WTC11 (cell line): Measurements from ENCODE around the gene PTX4. TPM values are rescaled to one million over a fixed set of nuclear protein-coding genes. Genes with fewer than 3 reads are reported as not detected.

ENCODE experiments used
- ATAC-seq: fragments of 200-7000 bp; cut with Tn5 transposase; 2 replicates; pipeline ENCODE4 v1.10.0; 2021; ENCODE audit warnings: mild to moderate bottlenecking, moderate library complexity
- CTCF ChIA-PET: fragments of 300-600 bp; sonication (Branson Sonifier 250); formaldehyde crosslinking; loops from one replicate; lab custom pipeline; 2021; ENCODE audit warnings: antibody characterized with exemption; lab: Charles Lee
- POLR2A ChIA-PET: fragments of 350-600 bp; sonication (Branson Sonifier 250); formaldehyde crosslinking; loops from one replicate; lab custom pipeline; 2021; ENCODE audit warnings: antibody characterized with exemption; lab: Charles Lee
- DNase-seq: peaks from one replicate; pipeline ENCODE4 v3.0.0; 2021; ENCODE audit warnings: low spot score
- H3K27ac Mint-ChIP-seq: 2 replicates; pipeline ENCODE4 v1.8.0; 2021; ENCODE audit warnings: mixed read lengths
- H3K27me3 Mint-ChIP-seq: 2 replicates; pipeline ENCODE4 v1.8.0; 2021; ENCODE audit warnings: low read depth, mild to moderate bottlenecking, moderate library complexity, mixed read lengths
- H3K36me3 Mint-ChIP-seq: 2 replicates; pipeline ENCODE4 v1.8.0; 2021; ENCODE audit warnings: mixed read lengths
- H3K4me1 Mint-ChIP-seq: 2 replicates; pipeline ENCODE4 v1.8.0; 2022; ENCODE audit warnings: mixed read lengths
- H3K4me3 Mint-ChIP-seq: 2 replicates; pipeline ENCODE4 v1.8.0; 2021; ENCODE audit warnings: mild to moderate bottlenecking, moderate library complexity, mixed read lengths
- H3K9me3 Mint-ChIP-seq: 2 replicates; pipeline ENCODE4 v1.8.0; 2021; ENCODE audit warnings: mixed read lengths
- EMX1 ChIP-seq: fragments of 250-450 bp; sonication (Bioruptor Pico); IDR thresholded peaks from 2 replicates; pipeline ENCODE4 v1.8.0; 2021; ENCODE audit warnings: mild to moderate bottlenecking
- FOXJ3 ChIP-seq: sonication (generic); formaldehyde crosslinking; IDR thresholded peaks from 2 replicates; pipeline ENCODE4 v1.9.0; 2021; ENCODE audit warnings: missing genetic modification reagents, mild to moderate bottlenecking, borderline replicate concordance
- IRF2 ChIP-seq: sonication (generic); formaldehyde crosslinking; IDR thresholded peaks from 2 replicates; pipeline ENCODE4 v1.8.0; 2022; ENCODE audit warnings: low read depth, missing genetic modification reagents, borderline replicate concordance
- MXD4 ChIP-seq: fragments of 250-450 bp; sonication (Bioruptor Pico); IDR thresholded peaks from 2 replicates; pipeline ENCODE4 v1.8.0; 2021; ENCODE audit warnings: mild to moderate bottlenecking, moderate library complexity, borderline replicate concordance
- MYBL2 ChIP-seq: sonication (generic); formaldehyde crosslinking; IDR thresholded peaks from 2 replicates; pipeline ENCODE4 v1.8.1; 2023; ENCODE audit warnings: mild to moderate bottlenecking, moderate library complexity, missing genetic modification reagents
- NFATC4 ChIP-seq: fragments of 250-450 bp; sonication (Bioruptor Pico); IDR thresholded peaks from 2 replicates; pipeline ENCODE4 v1.9.0; 2021; ENCODE audit warnings: mild to moderate bottlenecking
- NFE2L1 ChIP-seq: sonication (generic); formaldehyde crosslinking; IDR thresholded peaks from 2 replicates; pipeline ENCODE4 v1.8.1; 2023; ENCODE audit warnings: missing genetic modification reagents
- NFYB ChIP-seq: sonication (generic); formaldehyde crosslinking; conservative IDR thresholded peaks from 2 replicates; pipeline ENCODE4 v1.8.0; 2022; ENCODE audit warnings: low read depth, missing genetic modification reagents
- SOX15 ChIP-seq: fragments of 250-450 bp; sonication (Bioruptor Pico); IDR thresholded peaks from 2 replicates; pipeline ENCODE4 v1.9.0; 2021; ENCODE audit warnings: mild to moderate bottlenecking
- TP53 ChIP-seq: sonication (generic); formaldehyde crosslinking; IDR thresholded peaks from 2 replicates; pipeline ENCODE4 v1.8.1; 2023; ENCODE audit warnings: mild to moderate bottlenecking, missing genetic modification reagents
- ZNF232 ChIP-seq: sonication (generic); formaldehyde crosslinking; IDR thresholded peaks from 2 replicates; pipeline ENCODE4 v1.8.0; 2022; ENCODE audit warnings: mild to moderate bottlenecking, missing genetic modification reagents
- total RNA-seq: library from RNA; stranded (reverse); gene quantifications from 3 replicates; pipeline ENCODE4 v1.2.3, GENCODE V29; 2021
- TF ChIP-seq, protein P1 (sequence below): sonication (generic); formaldehyde crosslinking; IDR thresholded peaks from 2 replicates; pipeline ENCODE4 v1.8.1; 2023; ENCODE audit warnings: mild to moderate bottlenecking, moderate library complexity, missing genetic modification reagents
- TF ChIP-seq, protein P2 (sequence below): fragments of 250-450 bp; sonication (Bioruptor Pico); IDR thresholded peaks from 2 replicates; pipeline ENCODE4 v1.9.0; 2021; ENCODE audit warnings: mild to moderate bottlenecking
- TF ChIP-seq, protein P3 (sequence below): sonication (generic); formaldehyde crosslinking; IDR thresholded peaks from 2 replicates; pipeline ENCODE4 v1.8.1; 2023; ENCODE audit warnings: mild to moderate bottlenecking, missing genetic modification reagents, borderline replicate concordance
- TF ChIP-seq, protein P4 (sequence below): sonication (generic); formaldehyde crosslinking; IDR thresholded peaks from 2 replicates; pipeline ENCODE4 v1.8.0; 2023; ENCODE audit warnings: mild to moderate bottlenecking, missing genetic modification reagents

The PTX4 gene
- total RNA-seq, 1 experiment from 2014 or later: 0.26 TPM

DNA sequence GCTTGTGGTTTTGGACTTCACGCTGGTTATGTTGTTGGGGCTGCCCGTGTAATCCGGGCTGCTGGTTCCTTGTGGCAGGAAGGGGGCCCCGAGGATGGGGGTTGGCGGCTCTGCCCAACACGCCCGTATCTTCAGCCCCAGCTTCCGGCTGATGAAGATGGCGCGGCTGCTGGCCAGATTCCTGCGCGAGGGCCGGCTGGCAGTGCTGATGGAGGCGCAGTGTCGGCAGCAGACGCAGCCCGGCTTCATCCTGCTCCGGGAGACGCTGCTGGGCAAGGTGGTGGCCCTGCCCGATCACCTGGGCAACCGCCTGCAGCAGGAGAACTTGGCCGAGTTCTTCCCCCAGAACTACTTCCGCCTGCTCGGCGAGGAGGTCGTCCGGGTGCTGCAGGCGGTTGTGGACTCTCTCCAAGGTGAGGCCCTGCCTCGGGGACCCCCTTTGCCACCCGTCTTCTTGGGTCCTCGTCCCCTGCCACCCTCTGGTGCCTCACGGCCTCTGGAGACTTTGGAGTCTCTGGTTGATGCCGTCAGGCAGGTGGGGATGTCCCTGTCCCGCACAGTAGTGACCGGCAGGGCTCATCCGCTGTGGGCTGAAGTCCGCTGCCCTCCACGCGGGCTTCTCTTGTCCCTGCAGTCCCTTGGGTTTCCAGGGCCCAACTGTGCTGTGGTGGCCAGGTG, 6.6 kb upstream of the PTX4 start (continued):
- no peak for TF ChIP-seq TP53 (CRISPR knock-in tag)
- TF ChIP-seq, all 79 proteins: peak for 0

DNA sequence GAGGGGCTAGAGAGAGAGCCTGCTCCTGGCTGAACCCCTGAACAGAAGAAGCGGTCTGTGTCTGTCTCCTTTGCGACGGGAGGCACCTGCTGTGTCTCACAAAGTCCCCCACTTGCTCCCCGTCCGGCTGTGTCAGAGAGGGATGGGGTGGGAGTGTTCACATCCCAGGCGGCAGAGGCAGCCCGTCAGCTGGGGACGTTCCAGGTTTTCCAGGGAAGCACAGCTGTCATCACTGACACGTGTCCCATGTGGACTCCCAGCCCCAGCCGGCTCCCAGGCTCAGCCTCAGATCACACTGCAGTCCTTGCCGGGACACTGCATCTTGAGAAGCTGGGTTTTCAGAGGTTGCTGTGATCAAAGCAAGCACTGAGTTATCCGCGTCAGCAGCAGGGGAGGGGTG, 6.0 kb upstream of the PTX4 start:
- ATAC-seq: no peak

DNA sequence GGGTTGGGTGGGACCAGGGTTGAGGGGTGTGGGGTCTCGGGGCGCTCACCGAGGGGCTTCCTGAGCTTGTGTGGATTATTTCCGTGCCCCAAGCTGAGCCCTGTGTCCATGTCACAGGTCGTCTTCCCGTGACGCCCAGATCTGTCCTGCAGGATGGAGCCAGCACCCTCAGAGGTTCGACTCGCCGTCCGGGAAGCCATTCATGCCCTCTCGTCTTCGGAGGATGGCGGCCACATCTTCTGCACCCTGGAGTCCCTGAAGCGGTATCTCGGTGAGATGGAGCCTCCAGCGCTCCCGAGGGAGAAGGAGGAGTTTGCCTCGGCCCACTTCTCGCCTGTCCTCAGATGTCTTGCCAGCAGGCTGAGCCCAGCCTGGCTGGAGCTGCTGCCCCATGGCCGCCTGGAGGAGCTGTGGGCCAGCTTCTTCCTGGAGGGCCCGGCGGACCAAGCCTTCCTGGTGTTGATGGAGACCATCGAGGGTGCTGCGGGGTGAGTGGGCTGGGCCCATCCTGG, 5.4 kb upstream of the PTX4 start:
- Mint-ChIP-seq H3K4me1 (peaks cover 10% of the 10 kb centered on the region; the same call in 1 of the 2 replicates), H3K4me3 (peak overlapping the region; percentile 92), H3K27ac (no peak overlapping the region)
- POLR2A ChIA-PET: interaction anchor here (0.7 to 1.0 kb wide), 2 partner anchors 18 to 131 kb away, joined by 3 to 4 read pairs; no protein-coding TSS in a partner anchor
- no peak for TF ChIP-seq NFE2L1 (CRISPR knock-in tag)
- TF ChIP-seq, protein P1, sequence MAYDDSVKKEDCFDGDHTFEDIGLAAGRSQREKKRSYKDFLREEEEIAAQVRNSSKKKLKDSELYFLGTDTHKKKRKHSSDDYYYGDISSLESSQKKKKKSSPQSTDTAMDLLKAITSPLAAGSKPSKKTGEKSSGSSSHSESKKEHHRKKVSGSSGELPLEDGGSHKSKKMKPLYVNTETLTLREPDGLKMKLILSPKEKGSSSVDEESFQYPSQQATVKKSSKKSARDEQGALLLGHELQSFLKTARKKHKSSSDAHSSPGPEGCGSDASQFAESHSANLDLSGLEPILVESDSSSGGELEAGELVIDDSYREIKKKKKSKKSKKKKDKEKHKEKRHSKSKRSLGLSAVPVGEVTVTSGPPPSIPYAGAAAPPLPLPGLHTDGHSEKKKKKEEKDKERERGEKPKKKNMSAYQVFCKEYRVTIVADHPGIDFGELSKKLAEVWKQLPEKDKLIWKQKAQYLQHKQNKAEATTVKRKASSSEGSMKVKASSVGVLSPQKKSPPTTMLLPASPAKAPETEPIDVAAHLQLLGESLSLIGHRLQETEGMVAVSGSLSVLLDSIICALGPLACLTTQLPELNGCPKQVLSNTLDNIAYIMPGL (CRISPR knock-in tag): no peak
- TF ChIP-seq NFYB (CRISPR knock-in tag): no peak
- no peak for TF ChIP-seq FOXJ3
- TF ChIP-seq, protein P2, sequence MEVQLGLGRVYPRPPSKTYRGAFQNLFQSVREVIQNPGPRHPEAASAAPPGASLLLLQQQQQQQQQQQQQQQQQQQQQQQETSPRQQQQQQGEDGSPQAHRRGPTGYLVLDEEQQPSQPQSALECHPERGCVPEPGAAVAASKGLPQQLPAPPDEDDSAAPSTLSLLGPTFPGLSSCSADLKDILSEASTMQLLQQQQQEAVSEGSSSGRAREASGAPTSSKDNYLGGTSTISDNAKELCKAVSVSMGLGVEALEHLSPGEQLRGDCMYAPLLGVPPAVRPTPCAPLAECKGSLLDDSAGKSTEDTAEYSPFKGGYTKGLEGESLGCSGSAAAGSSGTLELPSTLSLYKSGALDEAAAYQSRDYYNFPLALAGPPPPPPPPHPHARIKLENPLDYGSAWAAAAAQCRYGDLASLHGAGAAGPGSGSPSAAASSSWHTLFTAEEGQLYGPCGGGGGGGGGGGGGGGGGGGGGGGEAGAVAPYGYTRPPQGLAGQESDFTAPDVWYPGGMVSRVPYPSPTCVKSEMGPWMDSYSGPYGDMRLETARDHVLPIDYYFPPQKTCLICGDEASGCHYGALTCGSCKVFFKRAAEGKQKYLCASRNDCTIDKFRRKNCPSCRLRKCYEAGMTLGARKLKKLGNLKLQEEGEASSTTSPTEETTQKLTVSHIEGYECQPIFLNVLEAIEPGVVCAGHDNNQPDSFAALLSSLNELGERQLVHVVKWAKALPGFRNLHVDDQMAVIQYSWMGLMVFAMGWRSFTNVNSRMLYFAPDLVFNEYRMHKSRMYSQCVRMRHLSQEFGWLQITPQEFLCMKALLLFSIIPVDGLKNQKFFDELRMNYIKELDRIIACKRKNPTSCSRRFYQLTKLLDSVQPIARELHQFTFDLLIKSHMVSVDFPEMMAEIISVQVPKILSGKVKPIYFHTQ (CRISPR knock-in tag): no peak
- no peak for TF ChIP-seq NFATC4 (CRISPR knock-in tag)
- TF ChIP-seq, protein P3, sequence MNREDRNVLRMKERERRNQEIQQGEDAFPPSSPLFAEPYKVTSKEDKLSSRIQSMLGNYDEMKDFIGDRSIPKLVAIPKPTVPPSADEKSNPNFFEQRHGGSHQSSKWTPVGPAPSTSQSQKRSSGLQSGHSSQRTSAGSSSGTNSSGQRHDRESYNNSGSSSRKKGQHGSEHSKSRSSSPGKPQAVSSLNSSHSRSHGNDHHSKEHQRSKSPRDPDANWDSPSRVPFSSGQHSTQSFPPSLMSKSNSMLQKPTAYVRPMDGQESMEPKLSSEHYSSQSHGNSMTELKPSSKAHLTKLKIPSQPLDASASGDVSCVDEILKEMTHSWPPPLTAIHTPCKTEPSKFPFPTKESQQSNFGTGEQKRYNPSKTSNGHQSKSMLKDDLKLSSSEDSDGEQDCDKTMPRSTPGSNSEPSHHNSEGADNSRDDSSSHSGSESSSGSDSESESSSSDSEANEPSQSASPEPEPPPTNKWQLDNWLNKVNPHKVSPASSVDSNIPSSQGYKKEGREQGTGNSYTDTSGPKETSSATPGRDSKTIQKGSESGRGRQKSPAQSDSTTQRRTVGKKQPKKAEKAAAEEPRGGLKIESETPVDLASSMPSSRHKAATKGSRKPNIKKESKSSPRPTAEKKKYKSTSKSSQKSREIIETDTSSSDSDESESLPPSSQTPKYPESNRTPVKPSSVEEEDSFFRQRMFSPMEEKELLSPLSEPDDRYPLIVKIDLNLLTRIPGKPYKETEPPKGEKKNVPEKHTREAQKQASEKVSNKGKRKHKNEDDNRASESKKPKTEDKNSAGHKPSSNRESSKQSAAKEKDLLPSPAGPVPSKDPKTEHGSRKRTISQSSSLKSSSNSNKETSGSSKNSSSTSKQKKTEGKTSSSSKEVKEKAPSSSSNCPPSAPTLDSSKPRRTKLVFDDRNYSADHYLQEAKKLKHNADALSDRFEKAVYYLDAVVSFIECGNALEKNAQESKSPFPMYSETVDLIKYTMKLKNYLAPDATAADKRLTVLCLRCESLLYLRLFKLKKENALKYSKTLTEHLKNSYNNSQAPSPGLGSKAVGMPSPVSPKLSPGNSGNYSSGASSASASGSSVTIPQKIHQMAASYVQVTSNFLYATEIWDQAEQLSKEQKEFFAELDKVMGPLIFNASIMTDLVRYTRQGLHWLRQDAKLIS (CRISPR knock-in tag): no peak
- no peak for TF ChIP-seq MYBL2 (CRISPR knock-in tag)
- no peak for TF ChIP-seq SOX15
- no peak for TF ChIP-seq MXD4 (CRISPR knock-in tag)
- TF ChIP-seq EMX1 (CRISPR knock-in tag): no peak
- no peak for TF ChIP-seq ZNF232
- TF ChIP-seq, protein P4, sequence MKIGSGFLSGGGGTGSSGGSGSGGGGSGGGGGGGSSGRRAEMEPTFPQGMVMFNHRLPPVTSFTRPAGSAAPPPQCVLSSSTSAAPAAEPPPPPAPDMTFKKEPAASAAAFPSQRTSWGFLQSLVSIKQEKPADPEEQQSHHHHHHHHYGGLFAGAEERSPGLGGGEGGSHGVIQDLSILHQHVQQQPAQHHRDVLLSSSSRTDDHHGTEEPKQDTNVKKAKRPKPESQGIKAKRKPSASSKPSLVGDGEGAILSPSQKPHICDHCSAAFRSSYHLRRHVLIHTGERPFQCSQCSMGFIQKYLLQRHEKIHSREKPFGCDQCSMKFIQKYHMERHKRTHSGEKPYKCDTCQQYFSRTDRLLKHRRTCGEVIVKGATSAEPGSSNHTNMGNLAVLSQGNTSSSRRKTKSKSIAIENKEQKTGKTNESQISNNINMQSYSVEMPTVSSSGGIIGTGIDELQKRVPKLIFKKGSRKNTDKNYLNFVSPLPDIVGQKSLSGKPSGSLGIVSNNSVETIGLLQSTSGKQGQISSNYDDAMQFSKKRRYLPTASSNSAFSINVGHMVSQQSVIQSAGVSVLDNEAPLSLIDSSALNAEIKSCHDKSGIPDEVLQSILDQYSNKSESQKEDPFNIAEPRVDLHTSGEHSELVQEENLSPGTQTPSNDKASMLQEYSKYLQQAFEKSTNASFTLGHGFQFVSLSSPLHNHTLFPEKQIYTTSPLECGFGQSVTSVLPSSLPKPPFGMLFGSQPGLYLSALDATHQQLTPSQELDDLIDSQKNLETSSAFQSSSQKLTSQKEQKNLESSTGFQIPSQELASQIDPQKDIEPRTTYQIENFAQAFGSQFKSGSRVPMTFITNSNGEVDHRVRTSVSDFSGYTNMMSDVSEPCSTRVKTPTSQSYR (CRISPR knock-in tag): no peak
- TF ChIP-seq, all 79 proteins: peak for 0
- CTCF ChIA-PET: interaction anchor here (0.9 to 1.5 kb wide), 6 partner anchors 17 to 270 kb away, joined by 3 to 6 read pairs (median 3); partner anchors contain the start of gene MAPK8IP3
- Mint-ChIP-seq H3K9me3 (no peaks in the 10 kb centered on the region), H3K36me3 (peaks cover 6% of the 10 kb centered on the region), H3K27me3 (no peaks in the 10 kb centered on the region)
- DNase-seq (peak; percentile 54), ATAC-seq (peak; percentile 46)

More for the DNA sequence above, 6.0 kb upstream of the PTX4 start:
- DNase-seq: no peak
- H3K27me3 Mint-ChIP-seq: no peaks in the 10 kb centered on the region
- ChIA-PET POLR2A (interaction anchor here (0.7 kb wide), 1 partner anchor 131 kb away, joined by 3 read pairs; no protein-coding TSS in a partner anchor), CTCF (interaction anchor here (0.9 to 1.2 kb wide), 3 partner anchors 17 to 229 kb away, joined by 3 to 6 read pairs (median 3); no protein-coding TSS in a partner anchor)
- no peaks in the 10 kb centered on the region for H3K9me3 Mint-ChIP-seq
- TF ChIP-seq FOXJ3 (no peak), IRF2 (no peak)
- peak overlapping the region; percentile 92 for H3K4me3 Mint-ChIP-seq
- no peak overlapping the region for H3K27ac Mint-ChIP-seq
- H3K4me1 Mint-ChIP-seq: peaks cover 10% of the 10 kb centered on the region; the same call in 1 of the 2 replicates
- H3K36me3 Mint-ChIP-seq: peaks cover 6% of the 10 kb centered on the region
